HCT116 (cell line): ENCODE measurements around the gene YWHAH. TPM values are rescaled to one million over a fixed set of nuclear protein-coding genes. Genes with fewer than 3 reads are reported as not detected.

Experiments used
- ATAC-seq: fragments of 200-7000 bp; cut with Tn5 transposase; 2 replicates; pipeline ENCODE4 v1.9.1; 2020; ENCODE audit warnings: mild to moderate bottlenecking, moderate library complexity
- BruUV-seq: library from RNA; stranded (reverse); fragments of 400-500 nt; replicated peaks from 2 replicates; lab custom pipeline; 2021; lab: Mats Ljungman, UMichigan
- CTCF ChIA-PET: fragments of 300-600 bp; sonication (Branson Sonifier 250); formaldehyde crosslinking; loops from one replicate; lab custom pipeline; 2021; ENCODE audit warnings: antibody characterized with exemption; lab: Charles Lee
- POLR2A ChIA-PET: fragments of 300-600, 350-600 bp; sonication (Branson Sonifier 250); formaldehyde crosslinking; loops from one replicate; lab custom pipeline; 2021; ENCODE audit warnings: antibody characterized with exemption; lab: Charles Lee
- RAD21 ChIA-PET, 2 experiments: fragments of 300-600 bp; sonication (Branson Sonifier 250); formaldehyde crosslinking; loops; one replicate each; lab custom pipeline; 2023; ENCODE audit warnings: low total read pairs in 2 of 2; ENCODE audit not compliant: uncharacterized antibody in 2 of 2, unreplicated experiment in 2 of 2, low non-redundant PET in 1 of 2; lab: Charles Lee
- DNase-seq: peaks from one replicate; pipeline ENCODE4 v3.0.0-alpha.2; 2010; ENCODE audit warnings: low read depth, low spot score
- H2AFZ ChIP-seq: fragments of 200-600 bp; shearing (Covaris generic), sonication (generic); 2 replicates; pipeline ENCODE4 v1.6.1; 2017; ENCODE audit warnings: low read depth, mixed run types, mixed read lengths, antibody characterized with exemption, low read length; ENCODE audit not compliant: poor library complexity, severe bottlenecking
- H3K27ac ChIP-seq: 2 replicates; pipeline ENCODE4 v1.5.1; 2012; ENCODE audit warnings: low read depth, low read length
- H3K27me3 ChIP-seq: fragments of 200-600 bp; sonication (generic); 2 replicates; pipeline ENCODE4 v1.6.1; 2016; ENCODE audit warnings: mixed run types, low read length, mixed read lengths; ENCODE audit not compliant: insufficient read depth
- H3K36me3 ChIP-seq, 2 experiments: fragments of 200-500 bp in 1 of 2; fragments of 200-600 bp in 1 of 2; sonication (Bioruptor generic) in 1 of 2; sonication (generic) in 1 of 2; 2 replicates each; pipeline versions ENCODE4 v1.5.1 to v1.6.1; 2014 to 2016; ENCODE audit warnings: low read length in 2 of 2, inconsistent platforms in 1 of 2, mixed read lengths in 1 of 2, mixed run types in 1 of 2; ENCODE audit not compliant: insufficient read depth in 2 of 2, control insufficient read depth in 1 of 2
- H3K4me1 ChIP-seq, 2 experiments: fragments of 200-600 bp in 1 of 2; sonication (generic) in 1 of 2; 2 replicates each; pipeline versions ENCODE4 v1.5.1 to v1.6.1; 2012 to 2017; ENCODE audit warnings: low read length in 2 of 2, inconsistent platforms in 1 of 2, mild to moderate bottlenecking in 1 of 2, mixed read lengths in 1 of 2, mixed run types in 1 of 2, moderate library complexity in 1 of 2; ENCODE audit not compliant: insufficient read depth in 2 of 2, control insufficient read depth in 1 of 2
- H3K4me2 ChIP-seq: fragments of 200-600 bp; sonication (generic); 2 replicates; pipeline ENCODE4 v1.6.1; 2017; ENCODE audit warnings: mixed run types, low read length, mixed read lengths
- H3K4me3 ChIP-seq, 2 experiments: fragments of 200-600 bp in 1 of 2; sonication (generic) in 1 of 2; replicated peaks in 1 of 2; 2 replicates each; pipeline ENCODE4 v1.5.1; 2011 to 2016; ENCODE audit warnings: low read length in 2 of 2, control low read depth in 1 of 2, low read depth in 1 of 2, mild to moderate bottlenecking in 1 of 2, mixed read lengths in 1 of 2, mixed run types in 1 of 2
- H3K79me2 ChIP-seq: fragments of 200-600 bp; sonication (generic); 2 replicates; pipeline ENCODE4 v1.6.1; 2017; ENCODE audit warnings: mild to moderate bottlenecking, mixed run types, low read length, moderate library complexity, mixed read lengths; ENCODE audit not compliant: insufficient read depth
- H3K9ac ChIP-seq: fragments of 200-600 bp; sonication (generic); 2 replicates; pipeline ENCODE4 v1.6.1; 2016; ENCODE audit warnings: low read length, mixed read lengths
- H3K9me2 ChIP-seq: fragments of 200-600 bp; sonication (generic), shearing (Covaris generic); 2 replicates; pipeline ENCODE4 v1.6.1; 2017; ENCODE audit warnings: mixed run types, mild to moderate bottlenecking, moderate library complexity; ENCODE audit not compliant: insufficient read depth
- H3K9me3 ChIP-seq, 2 experiments: fragments of 200-500 bp in 1 of 2; fragments of 200-600 bp in 1 of 2; sonication (Bioruptor generic) in 1 of 2; sonication (generic) in 1 of 2; 2 replicates each; pipeline ENCODE4 v1.6.1; 2014 to 2017; ENCODE audit warnings: low read length in 2 of 2, mixed read lengths in 2 of 2, inconsistent platforms in 1 of 2, low read depth in 1 of 2, mild to moderate bottlenecking in 1 of 2, mixed run types in 1 of 2, moderate library complexity in 1 of 2; ENCODE audit not compliant: control insufficient read depth in 1 of 2, insufficient read depth in 1 of 2
- H4K20me1 ChIP-seq: fragments of 200-600 bp; sonication (generic), shearing (Covaris generic); 2 replicates; pipeline ENCODE4 v1.6.1; 2017; ENCODE audit warnings: mixed run types, mild to moderate bottlenecking, moderate library complexity; ENCODE audit not compliant: insufficient read depth
- CBX3 ChIP-seq: IDR thresholded peaks from 2 replicates; pipeline ENCODE4 v1.6.1; 2012; ENCODE audit warnings: low read depth
- EGR1 ChIP-seq: IDR thresholded peaks from 2 replicates; pipeline ENCODE4 v1.6.1; 2012; ENCODE audit warnings: low read depth
- ELF1 ChIP-seq: IDR thresholded peaks from 2 replicates; pipeline ENCODE4 v1.6.1; 2012; ENCODE audit warnings: low read depth, borderline replicate concordance
- EZH2phosphoT487 ChIP-seq: fragments of 200-600 bp; IDR thresholded peaks from 2 replicates; pipeline ENCODE4 v1.6.1; 2018; ENCODE audit warnings: antibody characterized with exemption, borderline replicate concordance
- POLR2A ChIP-seq: IDR thresholded peaks from 2 replicates; pipeline ENCODE4 v1.7.0; 2011; ENCODE audit warnings: borderline replicate concordance; ENCODE audit not compliant: insufficient read depth, insufficient read length; ENCODE audit errors: extremely low read depth
- POLR2AphosphoS5 ChIP-seq: IDR thresholded peaks from 2 replicates; pipeline ENCODE4 v1.6.1; 2011; ENCODE audit warnings: mild to moderate bottlenecking, low read depth, low read length, moderate library complexity
- SIN3A ChIP-seq: IDR thresholded peaks from 2 replicates; pipeline ENCODE4 v1.6.1; 2012; ENCODE audit warnings: low read depth
- SP1 ChIP-seq: IDR thresholded peaks from 2 replicates; pipeline ENCODE4 v1.6.1; 2012; ENCODE audit warnings: low read depth
- TCF7L2 ChIP-seq: IDR thresholded peaks from 2 replicates; pipeline ENCODE4 v1.7.0; 2011; ENCODE audit warnings: borderline replicate concordance, inconsistent platforms; ENCODE audit not compliant: insufficient read depth, insufficient read length; ENCODE audit errors: extremely low read depth
- ZFX ChIP-seq: fragments of 450-650 bp; IDR thresholded peaks from 2 replicates; pipeline ENCODE4 v1.6.1; 2017
- intact Hi-C: fragments of 100-400 bp; cut with micrococcal nuclease; formaldehyde crosslinking; loops from 2 replicates; pipeline ENCODE4 v1.10.0; 2022
- total RNA-seq: library from RNA; stranded (reverse); gene quantifications from one replicate; pipeline ENCODE4 v1.2.1, GENCODE V29; 2021; ENCODE audit not compliant: unreplicated experiment

Gene YWHAH
- total RNA-seq, 1 experiment from 2014 or later, result 140 TPM

- TF ChIP-seq CBX3, result no peak
- no peak for TF ChIP-seq ELF1
- peak; percentile 64; the same call in 1 of the 2 replicates for TF ChIP-seq POLR2AphosphoS5
- no peak for TF ChIP-seq SIN3A
- no peak for TF ChIP-seq SP1
- peak; percentile 58 for TF ChIP-seq POLR2A
- BruUV-seq, result TSS peak; percentile 97
- H3K4me2 ChIP-seq, result peak overlapping the region; percentile 83
- H3K9ac ChIP-seq, result peak overlapping the region; percentile 72
- no peaks in the 10 kb centered on the region for H3K9me3 ChIP-seq
- ATAC-seq (no peak), DNase-seq (no peak)
- CTCF ChIA-PET, result no interaction called here
- H3K9me2 ChIP-seq, result no peaks in the 10 kb centered on the region
- no peaks in the 10 kb centered on the region for H3K27me3 ChIP-seq
- POLR2A ChIA-PET, result no interaction called here
- intact Hi-C loops, result loop anchor here (10.0 kb wide), 1 partner anchor 119 kb away; no protein-coding TSS in a partner anchor
- H3K36me3 ChIP-seq, result peaks cover 12 to 19% of the 10 kb centered on the region in 2 experiments; a peak in 3 of 4 replicates
- H2AFZ ChIP-seq, result no peak overlapping the region
- peak overlapping the region; percentile 98 for H3K27ac ChIP-seq
- peaks cover 5% of the 10 kb centered on the region; the same call in 1 of the 2 replicates for H4K20me1 ChIP-seq
- RAD21 ChIA-PET, result interaction anchor here in 1 of 2 experiments (0.6 kb wide), 1 partner anchor 101 kb away, joined by 3 read pairs; no protein-coding TSS in a partner anchor
- H3K79me2 ChIP-seq, result peaks cover 39% of the 10 kb centered on the region
- H3K4me1 ChIP-seq, result peaks cover 22 to 31% of the 10 kb centered on the region in 2 experiments
- H3K4me3 ChIP-seq, result peak overlapping the region; percentile 26 to 87
Observed at GRCh38 chr22:31943206-31943977, 943 bp upstream of the YWHAH start.

GRCh38 chr22:31944700-31945442, 536 bp downstream of the YWHAH start:
- H3K9me2 ChIP-seq, result no peaks in the 10 kb centered on the region
- H2AFZ ChIP-seq, result no peak overlapping the region
- H3K36me3 ChIP-seq, result peaks cover 18 to 31% of the 10 kb centered on the region in 2 experiments; a peak in 3 of 4 replicates
- POLR2A ChIA-PET, result interaction anchor here (1.0 kb wide), 1 partner anchor 282 kb away, joined by 3 read pairs; no protein-coding TSS in a partner anchor
- no TSS peak for BruUV-seq
- peak; percentile 50 for ATAC-seq
- RAD21 ChIA-PET, result no interaction called here
- H3K79me2 ChIP-seq, result peaks cover 54% of the 10 kb centered on the region
- H3K9ac ChIP-seq, result peak overlapping the region; percentile 90
- intact Hi-C loops, result loop anchor here (5.0 to 10.0 kb wide), 2 partner anchors 120 to 193 kb away; partner anchors contain the start of genes DEPDC5 and PRR14L
- peak overlapping the region; percentile 90 for H3K4me2 ChIP-seq
- peaks cover 11% of the 10 kb centered on the region; the same call in 1 of the 2 replicates for H4K20me1 ChIP-seq
- H3K27ac ChIP-seq, result peak overlapping the region; percentile 98
- H3K9me3 ChIP-seq, result no peaks in the 10 kb centered on the region
- TF ChIP-seq TCF7L2 (peak; percentile 4), SIN3A (peak; percentile 56; the same call in 1 of the 2 replicates), EZH2phosphoT487 (no peak), EGR1 (peak; percentile 44; the same call in 1 of the 2 replicates), ZFX (peak; percentile 76)
- H3K27me3 ChIP-seq, result no peaks in the 10 kb centered on the region
- DNase-seq, result no peak
- CTCF ChIA-PET, result no interaction called here
- peaks cover 22 to 31% of the 10 kb centered on the region in 2 experiments for H3K4me1 ChIP-seq
- peak overlapping the region; percentile 78 to 87 for H3K4me3 ChIP-seq
